ENCODE measurements around the gene GALNT1.

- TF ChIP-seq CTCF (IDR thresholded peaks at IDR 0.05) = no peak
- TF ChIP-seq POLR2A (IDR thresholded peaks at IDR 0.05) = no peak
Observed at GRCh38 chr18:35749701-35750100, 168.2 kb downstream of the GALNT1 start.

Data from testis (tissue), 2 donors.